Measurements from ENCODE around the gene PARN. TPM values are rescaled to one million over a fixed set of nuclear protein-coding genes. Genes with fewer than 3 reads are reported as not detected.

Gene PARN
- total RNA-seq, 1 experiment from 2014 or later, result 56.2 TPM

GRCh38 chr16:14539631-14540030 is 90.4 kb downstream of the PARN start:
- peaks cover 8 to 10% of the 10 kb centered on the region in 2 experiments; a peak in 3 of 4 replicates for H3K4me1 Mint-ChIP-seq
- H3K36me3 Mint-ChIP-seq (ENCODE audit: insufficient read depth in 1 of 3, low read depth in 3 of 3), result peaks cover 25 to 42% (median 35%) of the 10 kb centered on the region in 3 experiments
- Histone ChIP-seq H2AK5ac (ENCODE audit: insufficient read length, low read length) (no peak overlapping the region), H4K5ac (ENCODE audit: insufficient read length, low read depth, low read length) (no peak overlapping the region), H2AFZ (ENCODE audit: low read length) (no peak overlapping the region), H3K79me2 (ENCODE audit: insufficient read depth, low read length) (no peaks in the 10 kb centered on the region), H3K9me3 (ENCODE audit: control insufficient read depth, low read depth, low read length) (no peaks in the 10 kb centered on the region), H4K8ac (replicated peaks; ENCODE audit: insufficient read length, low read depth, low read length) (no peak overlapping the region), H2BK20ac (ENCODE audit: low read depth, low read length, poor library complexity, severe bottlenecking) (no peak overlapping the region), H3K4me1 (ENCODE audit: insufficient read depth, low read length) (no peaks in the 10 kb centered on the region), H3K9ac (ENCODE audit: extremely low read depth, insufficient read length, low read length) (no peak overlapping the region), H3K23ac (ENCODE audit: insufficient read length, low read depth, low read length) (no peak overlapping the region), H2BK12ac (ENCODE audit: insufficient read length, low read depth, low read length) (no peak overlapping the region), H3K27ac (ENCODE audit: insufficient read length, low read depth, low read length) (no peak overlapping the region), H2BK120ac (ENCODE audit: low read depth, low read length, poor library complexity, severe bottlenecking) (no peak overlapping the region), H3K79me1 (ENCODE audit: insufficient read depth, low read depth, low read length, poor library complexity, severe bottlenecking) (no peaks in the 10 kb centered on the region), H3K27me3 (ENCODE audit: insufficient read depth, low read length) (no peaks in the 10 kb centered on the region), H3K14ac (ENCODE audit: insufficient read depth, low read length) (no peak overlapping the region), H3T11ph (ENCODE audit: low read length) (no peak overlapping the region), H4K20me1 (ENCODE audit: control insufficient read depth, insufficient read depth, insufficient read length) (no peaks in the 10 kb centered on the region), H3K23me2 (ENCODE audit: insufficient read length, low read depth, low read length, poor library complexity, severe bottlenecking) (no peaks in the 10 kb centered on the region), H2BK5ac (ENCODE audit: insufficient read length, low read length) (no peak overlapping the region), H3K56ac (ENCODE audit: insufficient read length, low read depth, low read length) (no peak overlapping the region), H3K4me2 (ENCODE audit: insufficient read depth, insufficient read length, low read length) (no peak overlapping the region), H3K18ac (ENCODE audit: insufficient read length, low read depth, low read length) (no peak overlapping the region), H2BK15ac (ENCODE audit: low read depth, low read length) (no peak overlapping the region), H4K91ac (ENCODE audit: insufficient read length, low read depth, low read length) (no peak overlapping the region), H3K4ac (ENCODE audit: low read depth, low read length) (no peak overlapping the region)
- no peaks in the 10 kb centered on the region for H3K27me3 Mint-ChIP-seq (ENCODE audit: low read depth)
- no peak overlapping the region for H3K4me3 Mint-ChIP-seq
- peaks cover 3 to 9% of the 10 kb centered on the region in 2 experiments for H3K9me3 Mint-ChIP-seq
- TF ChIP-seq CTCF (conservative IDR thresholded peaks at IDR 0.05), result no peak
- no peak for DNase-seq
- no peak overlapping the region for H3K27ac Mint-ChIP-seq
- WGBS (ENCODE audit: extremely low coverage, insufficient read length, low lambda C conversion rate), result no CpG with 5 or more reads among the region's 2 CpGs
